Keratinocyte (primary cell): ENCODE data around the gene EHBP1. TPM values are rescaled to one million over a fixed set of nuclear protein-coding genes. Genes with fewer than 3 reads are reported as not detected.

Source experiments
- DNase-seq: peaks from one replicate; pipeline ENCODE4 v3.0.0-alpha.2; 2011; ENCODE audit warnings: low read depth, missing footprints, low spot score
- FAIRE-seq: peaks from 2 replicates; lab custom pipeline; 2011; peaks lifted over from hg19 to GRCh38; lab: Jason Lieb, UNC
- H2AFZ ChIP-seq: 2 replicates; pipeline ENCODE4 v1.6.0; 2012; ENCODE audit warnings: low read length, control low read depth, inconsistent platforms; ENCODE audit not compliant: control insufficient read depth
- H3K27ac ChIP-seq: 2 replicates; pipeline ENCODE4 v1.5.1; 2011; ENCODE audit warnings: low read length; ENCODE audit not compliant: control insufficient read depth, insufficient read depth
- H3K27me3 ChIP-seq: 3 replicates; pipeline ENCODE4 v1.6.0; 2011; ENCODE audit warnings: low read length; ENCODE audit not compliant: control insufficient read depth, insufficient read depth; ENCODE audit errors: extremely low read depth
- H3K36me3 ChIP-seq, 2 experiments: 2 replicates in 1 of 2; 3 replicates in 1 of 2; pipeline ENCODE4 v1.5.1; 2011; ENCODE audit warnings: low read length in 2 of 2, mild to moderate bottlenecking in 1 of 2; ENCODE audit not compliant: control insufficient read depth in 2 of 2, insufficient read depth in 2 of 2; ENCODE audit errors: extremely low read depth in 1 of 2
- H3K4me1 ChIP-seq: 3 replicates; pipeline ENCODE4 v1.5.1; 2011; ENCODE audit warnings: low read length; ENCODE audit not compliant: control insufficient read depth, insufficient read depth; ENCODE audit errors: extremely low read depth
- H3K4me2 ChIP-seq: 3 replicates; pipeline ENCODE4 v1.6.0; 2011; ENCODE audit warnings: low read depth, low read length; ENCODE audit not compliant: control insufficient read depth, insufficient read depth; ENCODE audit errors: extremely low read depth
- H3K4me3 ChIP-seq, 3 experiments: fragments of 200-600 bp in 1 of 3; sonication (generic) in 1 of 3; 2 replicates in 2 of 3; 3 replicates in 1 of 3; pipeline ENCODE4 v1.5.1; 2011 to 2016; ENCODE audit warnings: low read length in 3 of 3, mild to moderate bottlenecking in 3 of 3, control low read depth in 2 of 3, inconsistent platforms in 1 of 3, low read depth in 1 of 3, mixed read lengths in 1 of 3, mixed run types in 1 of 3, moderate library complexity in 1 of 3; ENCODE audit not compliant: control insufficient read depth in 2 of 3, insufficient read depth in 2 of 3; ENCODE audit errors: extremely low read depth in 1 of 3
- H3K79me2 ChIP-seq: 2 replicates; pipeline ENCODE4 v1.6.0; 2012; ENCODE audit warnings: low read length; ENCODE audit not compliant: control insufficient read depth, insufficient read depth
- H3K9ac ChIP-seq: 3 replicates; pipeline ENCODE4 v1.6.0; 2011; ENCODE audit warnings: low read length; ENCODE audit not compliant: control insufficient read depth, insufficient read depth; ENCODE audit errors: extremely low read depth
- H3K9me1 ChIP-seq: 3 replicates; pipeline ENCODE4 v1.6.0; 2011; ENCODE audit warnings: low read length; ENCODE audit not compliant: control insufficient read depth, insufficient read depth; ENCODE audit errors: extremely low read depth
- H3K9me3 ChIP-seq: 2 replicates; pipeline ENCODE4 v1.5.1; 2012; ENCODE audit warnings: low read depth, low read length; ENCODE audit not compliant: control insufficient read depth
- H4K20me1 ChIP-seq: 3 replicates; pipeline ENCODE4 v1.6.0; 2011; ENCODE audit warnings: low read length; ENCODE audit not compliant: control insufficient read depth, insufficient read depth; ENCODE audit errors: extremely low read depth
- EZH2 ChIP-seq: IDR thresholded peaks from one replicate; pipeline ENCODE4 v1.6.1; 2012; ENCODE audit warnings: inconsistent platforms, mild to moderate bottlenecking, low read length, moderate library complexity
- dilution Hi-C: fragments of 300-500 bp; cut with MboI; formaldehyde crosslinking; loops from one replicate; pipeline ENCODE4 v1.7.0; 2020; ENCODE audit warnings: low sequenced_read_pairs; ENCODE audit not compliant: extremely low pct_ligation_motif_present
- polyA plus RNA-seq, 5 experiments: library from polyadenylated mRNA; depleted of rRNA in 3 of 5; stranded (reverse) in 3 of 5; stranded (forward) in 1 of 5; unstranded in 1 of 5; fragments of >200 nt; gene quantifications; 1 replicate in 1 of 5; 2 replicates in 3 of 5; 3 replicates in 1 of 5; pipeline versions ENCODE4 v1.2.1 to v1.2.3, GENCODE V29; 2011 to 2012; ENCODE audit warnings: missing spikeins in 2 of 5, low read depth in 1 of 5, low replicate concordance in 1 of 5
- TF ChIP-seq, protein P1 (sequence below), 3 experiments: IDR thresholded peaks in 1 of 3; conservative IDR thresholded peaks in 1 of 3; optimal IDR thresholded peaks in 1 of 3; 2 replicates in 2 of 3; 3 replicates in 1 of 3; pipeline versions ENCODE3 to v1.5.1; 2011; ENCODE audit warnings: low read length in 3 of 3, mild to moderate bottlenecking in 3 of 3, moderate library complexity in 2 of 3, control low read depth in 1 of 3, inconsistent platforms in 1 of 3; ENCODE audit not compliant: insufficient read depth in 2 of 3; ENCODE audit errors: extremely low read depth in 1 of 3

The EHBP1 gene
- polyA plus RNA-seq, 1 donor (not counting 4 experiments of a cell fraction or from before 2014, with no cell fraction given): 59.0 TPM

- dilution Hi-C loops: no loop called here
Measured at GRCh38 chr2:62923242-62923641, 217.7 kb downstream of the EHBP1 start.

DNA sequence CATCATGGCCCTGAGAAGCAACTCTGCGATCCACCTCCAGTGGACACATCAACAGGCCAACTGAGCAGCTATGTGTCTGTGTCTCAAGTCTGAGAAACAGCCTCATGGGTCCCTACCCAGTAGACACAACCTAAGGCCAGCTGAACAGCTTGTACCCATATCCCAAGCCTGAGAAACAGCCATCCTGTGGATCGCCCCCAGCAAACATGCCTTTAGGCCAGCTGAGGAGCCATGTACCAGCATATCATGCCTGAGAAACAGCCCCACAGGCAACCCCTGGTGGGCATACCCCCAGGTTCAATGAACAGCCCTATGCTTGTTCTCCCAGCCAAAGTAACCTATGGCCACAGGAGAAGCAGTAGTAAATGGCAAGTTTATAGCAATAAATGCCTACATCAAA is 218.4 kb downstream of the EHBP1 start:
- dilution Hi-C loops: no loop called here
- TF ChIP-seq, protein P1, sequence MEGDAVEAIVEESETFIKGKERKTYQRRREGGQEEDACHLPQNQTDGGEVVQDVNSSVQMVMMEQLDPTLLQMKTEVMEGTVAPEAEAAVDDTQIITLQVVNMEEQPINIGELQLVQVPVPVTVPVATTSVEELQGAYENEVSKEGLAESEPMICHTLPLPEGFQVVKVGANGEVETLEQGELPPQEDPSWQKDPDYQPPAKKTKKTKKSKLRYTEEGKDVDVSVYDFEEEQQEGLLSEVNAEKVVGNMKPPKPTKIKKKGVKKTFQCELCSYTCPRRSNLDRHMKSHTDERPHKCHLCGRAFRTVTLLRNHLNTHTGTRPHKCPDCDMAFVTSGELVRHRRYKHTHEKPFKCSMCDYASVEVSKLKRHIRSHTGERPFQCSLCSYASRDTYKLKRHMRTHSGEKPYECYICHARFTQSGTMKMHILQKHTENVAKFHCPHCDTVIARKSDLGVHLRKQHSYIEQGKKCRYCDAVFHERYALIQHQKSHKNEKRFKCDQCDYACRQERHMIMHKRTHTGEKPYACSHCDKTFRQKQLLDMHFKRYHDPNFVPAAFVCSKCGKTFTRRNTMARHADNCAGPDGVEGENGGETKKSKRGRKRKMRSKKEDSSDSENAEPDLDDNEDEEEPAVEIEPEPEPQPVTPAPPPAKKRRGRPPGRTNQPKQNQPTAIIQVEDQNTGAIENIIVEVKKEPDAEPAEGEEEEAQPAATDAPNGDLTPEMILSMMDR (optimal IDR thresholded peaks at IDR 0.05 in 1 of 3, IDR thresholded peaks at IDR 0.05 in 1 of 3, conservative IDR thresholded peaks at IDR 0.05 in 1 of 3; ENCODE audit: extremely low read depth in 1 of 3, insufficient read depth in 2 of 3, low read length in 3 of 3): no peak
- TF ChIP-seq EZH2: no peak
- H3K4me2 ChIP-seq: no peak overlapping the region
- H3K9ac ChIP-seq: no peak overlapping the region
- no peak overlapping the region for H3K27ac ChIP-seq
- H2AFZ ChIP-seq: no peak overlapping the region
- no peak for FAIRE-seq
- peaks cover 8 to 11% of the 10 kb centered on the region in 2 experiments for H3K36me3 ChIP-seq
- no peaks in the 10 kb centered on the region for H3K9me3 ChIP-seq
- H3K79me2 ChIP-seq: no peaks in the 10 kb centered on the region
- H3K4me1 ChIP-seq: peaks cover 4% of the 10 kb centered on the region
- H3K27me3 ChIP-seq: no peaks in the 10 kb centered on the region
- no peak for DNase-seq
- no peaks in the 10 kb centered on the region for H4K20me1 ChIP-seq
- H3K9me1 ChIP-seq: no peaks in the 10 kb centered on the region
- H3K4me3 ChIP-seq: no peak overlapping the region

More at GRCh38 chr2:62923242-62923641, 217.7 kb downstream of the EHBP1 start:
- no peak overlapping the region for H3K9ac ChIP-seq
- no peak overlapping the region for H2AFZ ChIP-seq
- TF ChIP-seq EZH2: no peak
- TF ChIP-seq, protein P1 (optimal IDR thresholded peaks at IDR 0.05 in 1 of 3, IDR thresholded peaks at IDR 0.05 in 1 of 3, conservative IDR thresholded peaks at IDR 0.05 in 1 of 3; ENCODE audit: extremely low read depth in 1 of 3, insufficient read depth in 2 of 3, low read length in 3 of 3): no peak
- peaks cover 4% of the 10 kb centered on the region for H3K4me1 ChIP-seq
- no peak overlapping the region for H3K4me2 ChIP-seq
- H3K36me3 ChIP-seq: peaks cover 8 to 11% of the 10 kb centered on the region in 2 experiments
- H3K4me3 ChIP-seq: no peak overlapping the region
- H4K20me1 ChIP-seq: no peaks in the 10 kb centered on the region
- H3K27ac ChIP-seq: no peak overlapping the region
- H3K27me3 ChIP-seq: no peaks in the 10 kb centered on the region
- no peaks in the 10 kb centered on the region for H3K79me2 ChIP-seq
- FAIRE-seq (no peak), DNase-seq (no peak)
- H3K9me1 ChIP-seq: no peaks in the 10 kb centered on the region
- no peaks in the 10 kb centered on the region for H3K9me3 ChIP-seq
